Amniotic epithelial cell (primary cell): ENCODE results near the gene TLCD2.
"Not testable (repeated sequence)": the region's sequence is repeated elsewhere in the genome, so short reads cannot be mapped to it uniquely, and the experiment has no call there.

Source experiments
- DNase-seq: peaks from one replicate; pipeline ENCODE4 v3.0.0-alpha.2; 2010; ENCODE audit warnings: low read depth

TLCD2 gene, protein sequence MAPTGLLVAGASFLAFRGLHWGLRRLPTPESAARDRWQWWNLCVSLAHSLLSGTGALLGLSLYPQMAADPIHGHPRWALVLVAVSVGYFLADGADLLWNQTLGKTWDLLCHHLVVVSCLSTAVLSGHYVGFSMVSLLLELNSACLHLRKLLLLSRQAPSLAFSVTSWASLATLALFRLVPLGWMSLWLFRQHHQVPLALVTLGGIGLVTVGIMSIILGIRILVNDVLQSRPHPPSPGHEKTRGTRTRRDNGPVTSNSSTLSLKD

GRCh38 chr17:1709971-1710806, at the start of gene TLCD2:
Gene TLCD2 (minus strand): TSS chr17:1710377. CDS start chr17:1710242, 135 bp downstream.
- DNase-seq: peak; percentile 65

DNA sequence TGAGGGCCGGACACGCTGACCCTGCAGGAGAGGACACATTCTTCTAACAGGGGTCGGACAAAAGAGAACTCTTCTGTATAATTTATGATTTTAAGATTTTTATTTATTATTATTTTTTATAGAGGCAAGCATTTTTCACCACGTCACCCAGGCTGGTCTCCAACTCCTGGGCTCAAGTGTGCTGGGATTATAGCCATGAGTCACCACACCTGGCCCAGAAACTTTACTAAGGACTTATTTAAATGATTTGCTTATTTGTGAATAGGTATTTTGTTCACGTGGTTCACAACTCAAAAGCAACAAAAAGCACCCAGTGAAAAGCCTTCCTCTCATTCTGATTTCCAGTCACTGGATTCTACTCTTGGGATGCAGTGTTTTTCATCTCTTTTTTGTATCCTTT, 49.4 kb upstream of the TLCD2 start:
- no peak for DNase-seq

DNA sequence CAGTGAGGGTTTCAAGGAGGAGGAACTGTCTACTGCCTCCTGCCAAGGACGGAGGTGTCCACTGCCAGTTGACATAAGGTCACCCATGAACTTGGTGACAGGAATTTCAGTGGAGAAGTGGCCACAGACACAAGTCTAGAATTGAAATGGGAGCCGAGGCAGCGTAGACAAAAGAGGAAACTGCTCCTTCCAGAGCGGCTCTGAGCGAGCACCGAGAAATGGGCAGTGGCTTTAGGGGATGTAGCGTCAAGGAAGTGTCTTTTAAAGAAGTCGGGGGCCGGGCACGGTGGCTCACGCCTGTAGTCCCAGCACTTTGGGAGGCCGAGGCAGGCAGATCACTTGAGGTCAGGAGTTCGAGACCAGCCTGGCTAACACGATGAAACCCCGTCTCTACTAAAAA, 48.6 kb upstream of the TLCD2 start:
- no peak for DNase-seq

DNA sequence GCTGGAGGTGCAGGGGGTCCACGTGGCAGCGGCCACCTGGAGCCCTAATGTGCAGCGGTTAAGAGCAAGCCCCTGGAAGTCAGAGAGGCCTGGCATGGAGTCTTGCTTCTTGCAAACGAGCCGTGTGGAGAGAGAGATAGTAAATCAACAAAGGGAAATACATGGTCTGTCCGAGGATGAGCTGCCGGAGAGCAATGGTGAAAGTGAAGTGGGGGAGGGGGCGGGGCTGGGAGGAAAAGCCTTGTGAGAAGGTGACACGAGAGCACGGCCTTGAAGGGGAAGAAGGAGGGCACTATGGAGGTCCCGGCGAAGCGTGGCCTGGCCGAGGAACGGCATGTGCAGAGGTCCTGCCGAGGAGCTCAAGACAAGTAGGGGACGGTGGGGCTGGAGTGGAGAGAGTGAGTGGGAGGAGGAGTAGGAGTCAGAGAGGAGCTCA, 45.7 kb upstream of the TLCD2 start:
- no peak for DNase-seq

DNA sequence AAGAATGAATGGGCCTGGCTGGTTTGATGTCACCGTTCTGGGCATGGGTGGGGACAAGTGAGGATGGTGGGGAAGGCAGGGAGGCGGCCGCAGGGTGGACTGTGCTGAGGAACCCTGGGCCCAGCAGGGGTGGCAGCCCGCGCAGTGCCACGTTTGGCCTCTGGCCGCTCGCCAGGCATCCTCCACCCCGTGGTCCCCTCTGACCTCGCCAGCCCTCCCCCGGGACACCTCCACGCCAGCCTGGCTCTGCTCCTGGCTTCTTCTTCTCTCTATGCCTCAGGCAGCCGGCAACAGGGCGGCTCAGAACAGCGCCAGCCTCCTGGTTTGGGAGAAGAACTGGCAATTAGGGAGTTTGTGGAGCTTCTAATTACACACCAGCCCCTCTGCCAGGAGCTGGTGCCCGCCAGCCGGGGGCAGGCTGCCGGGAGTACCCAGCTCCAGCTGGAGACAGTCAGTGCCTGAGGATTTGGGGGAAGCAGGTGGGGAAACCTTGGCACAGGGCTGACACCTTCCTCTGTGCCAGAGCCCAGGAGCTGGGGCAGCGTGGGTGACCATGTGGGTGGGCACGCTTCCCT, 45.2 kb upstream of the TLCD2 start:
- DNase-seq: no peak

GRCh38 chr17:1754430-1755112, 44.4 kb upstream of the TLCD2 start:
- no peak for DNase-seq

- no peak for DNase-seq
These were observed 43.7 kb upstream of the TLCD2 start for GRCh38 chr17:1753767-1754429.

- DNase-seq: no peak
These were observed 42.5 kb upstream of the TLCD2 start for GRCh38 chr17:1752425-1753262.

DNA sequence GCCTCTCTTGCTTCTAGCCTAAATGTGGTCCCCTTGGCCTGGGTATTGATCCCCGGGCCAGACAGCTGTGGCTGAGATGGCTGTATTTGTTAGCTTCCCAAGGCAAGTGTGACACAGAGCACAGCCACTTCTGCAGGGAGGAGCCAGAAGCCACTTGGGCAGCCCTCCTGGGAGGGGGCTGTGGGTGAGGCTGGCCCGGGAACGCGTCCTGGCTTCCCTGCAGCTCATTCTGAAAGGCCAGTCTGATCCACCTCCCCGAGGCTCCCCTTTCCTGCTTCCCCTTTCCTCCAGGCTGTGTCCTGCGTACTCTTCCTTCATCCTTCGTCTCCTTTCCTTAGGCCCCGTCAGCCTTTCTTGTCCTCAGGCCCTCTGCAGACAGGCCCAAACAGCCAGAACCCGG, 40.5 kb upstream of the TLCD2 start:
- DNase-seq: no peak

- peak; percentile 76 for DNase-seq
These were observed 36.9 kb upstream of the TLCD2 start for GRCh38 chr17:1746975-1747543.

GRCh38 chr17:1745513-1746020, 35.4 kb upstream of the TLCD2 start:
- no peak for DNase-seq

DNA sequence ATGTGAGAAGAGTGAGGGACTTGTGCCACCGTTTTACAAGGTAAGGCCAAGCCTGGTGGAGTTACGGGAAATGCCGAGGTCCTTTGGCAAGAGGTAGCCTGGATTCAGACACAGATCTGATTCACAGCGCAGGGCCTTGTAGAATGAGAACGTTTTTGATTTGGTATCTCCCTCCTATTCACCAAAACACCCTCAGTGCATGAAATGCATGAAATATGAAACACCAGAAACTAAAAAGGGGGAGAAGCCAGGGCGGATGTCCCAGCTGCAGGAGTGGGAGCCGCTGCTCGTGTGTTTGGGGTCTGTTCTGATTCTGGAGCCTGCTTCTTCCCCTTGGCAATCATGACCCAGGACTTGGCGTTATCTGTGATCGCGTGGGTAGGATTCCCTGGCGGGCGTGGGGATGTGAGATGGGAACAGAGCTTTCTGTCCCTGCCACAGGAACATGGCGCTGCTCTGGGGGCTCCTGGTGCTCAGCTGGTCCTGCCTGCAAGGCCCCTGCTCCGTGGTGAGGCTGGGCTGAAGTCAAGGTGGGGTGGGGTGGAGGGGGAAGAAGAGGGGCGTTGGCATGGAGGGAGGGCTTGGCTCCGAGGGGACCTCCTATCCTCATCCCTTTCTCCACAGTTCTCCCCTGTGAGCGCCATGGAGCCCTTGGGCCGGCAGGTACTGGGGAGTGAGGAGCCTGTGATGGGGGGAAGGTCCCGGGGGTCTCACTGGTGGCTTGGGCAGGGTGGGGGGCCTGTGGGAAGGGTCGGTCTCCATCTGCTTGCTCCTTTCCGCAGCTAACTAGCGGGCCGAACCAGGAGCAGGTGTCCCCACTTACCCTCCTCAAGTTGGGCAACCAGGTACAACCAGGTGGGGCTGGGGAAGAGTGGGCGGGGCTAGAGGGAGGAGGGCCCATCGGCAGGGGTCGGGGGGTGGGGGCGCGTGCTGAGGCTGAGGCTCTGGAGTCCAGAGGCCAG, 34.7 kb upstream of the TLCD2 start:
- no peak for DNase-seq

DNA sequence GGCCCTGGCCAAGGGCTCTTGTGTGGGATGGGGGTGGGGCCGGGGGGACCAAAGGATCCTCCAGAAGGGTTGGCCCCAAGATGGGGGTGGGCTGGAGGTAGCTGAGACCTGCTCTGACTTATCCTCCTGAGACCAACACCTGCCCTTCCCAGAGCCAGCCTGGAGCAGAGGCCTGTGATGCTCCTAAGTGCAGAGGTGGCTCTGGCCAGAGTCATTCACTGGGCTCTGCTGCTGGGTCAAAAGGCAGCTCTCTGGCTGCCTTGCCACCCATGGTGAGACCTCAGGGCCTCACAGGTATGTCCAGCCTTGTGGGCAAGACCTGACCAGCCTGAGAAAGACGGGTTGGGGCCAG, 32.9 kb upstream of the TLCD2 start:
- DNase-seq: no peak

DNA sequence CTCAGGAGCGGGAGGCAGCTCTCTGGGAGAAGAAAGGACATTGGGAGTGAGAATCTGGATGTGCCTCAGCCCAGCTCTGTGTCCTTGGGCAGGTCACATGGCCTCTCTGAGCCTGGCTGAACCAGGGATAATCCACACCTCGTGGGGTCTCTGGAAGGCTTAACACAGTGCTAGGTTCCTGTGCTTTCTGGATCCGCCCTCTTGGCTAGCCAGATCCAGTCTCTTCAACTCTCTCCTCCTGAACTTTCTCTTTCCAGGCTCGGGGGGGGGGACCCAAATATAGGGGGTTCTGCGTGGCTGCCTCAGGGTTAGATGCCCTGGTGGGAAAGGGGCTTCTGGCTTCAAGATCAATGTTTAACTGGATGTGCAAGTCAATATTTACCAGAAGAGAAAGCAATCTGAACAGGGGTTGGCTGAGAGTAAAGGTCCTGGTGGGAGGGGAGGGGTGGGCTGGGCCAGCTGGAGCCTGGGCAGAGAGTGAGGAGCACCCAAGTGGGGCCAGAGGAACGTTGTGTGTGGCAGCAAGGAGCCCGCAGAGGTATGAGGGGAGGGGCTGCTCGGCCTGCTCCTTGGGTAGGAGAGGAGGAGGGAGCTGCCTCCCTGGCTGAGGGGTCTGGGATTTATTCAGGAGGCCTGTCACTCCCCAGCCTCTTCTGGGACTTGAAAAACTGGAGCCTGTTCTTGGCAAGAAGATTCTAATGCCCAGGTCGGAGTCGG, 32.4 kb upstream of the TLCD2 start, which contains the start of gene SERPINF2:
Gene SERPINF2, plus strand, starts transcription at position 501 of the 717 bp plus-strand sequence. CDS start 2,125 bp downstream, outside the sequence.
- no peak for DNase-seq

GRCh38 chr17:1741899-1742298, 31.7 kb upstream of the TLCD2 start:
- not testable (repeated sequence) for DNase-seq

- no peak for DNase-seq
These were observed 27.5 kb upstream of the TLCD2 start for GRCh38 chr17:1737531-1738291.

DNA sequence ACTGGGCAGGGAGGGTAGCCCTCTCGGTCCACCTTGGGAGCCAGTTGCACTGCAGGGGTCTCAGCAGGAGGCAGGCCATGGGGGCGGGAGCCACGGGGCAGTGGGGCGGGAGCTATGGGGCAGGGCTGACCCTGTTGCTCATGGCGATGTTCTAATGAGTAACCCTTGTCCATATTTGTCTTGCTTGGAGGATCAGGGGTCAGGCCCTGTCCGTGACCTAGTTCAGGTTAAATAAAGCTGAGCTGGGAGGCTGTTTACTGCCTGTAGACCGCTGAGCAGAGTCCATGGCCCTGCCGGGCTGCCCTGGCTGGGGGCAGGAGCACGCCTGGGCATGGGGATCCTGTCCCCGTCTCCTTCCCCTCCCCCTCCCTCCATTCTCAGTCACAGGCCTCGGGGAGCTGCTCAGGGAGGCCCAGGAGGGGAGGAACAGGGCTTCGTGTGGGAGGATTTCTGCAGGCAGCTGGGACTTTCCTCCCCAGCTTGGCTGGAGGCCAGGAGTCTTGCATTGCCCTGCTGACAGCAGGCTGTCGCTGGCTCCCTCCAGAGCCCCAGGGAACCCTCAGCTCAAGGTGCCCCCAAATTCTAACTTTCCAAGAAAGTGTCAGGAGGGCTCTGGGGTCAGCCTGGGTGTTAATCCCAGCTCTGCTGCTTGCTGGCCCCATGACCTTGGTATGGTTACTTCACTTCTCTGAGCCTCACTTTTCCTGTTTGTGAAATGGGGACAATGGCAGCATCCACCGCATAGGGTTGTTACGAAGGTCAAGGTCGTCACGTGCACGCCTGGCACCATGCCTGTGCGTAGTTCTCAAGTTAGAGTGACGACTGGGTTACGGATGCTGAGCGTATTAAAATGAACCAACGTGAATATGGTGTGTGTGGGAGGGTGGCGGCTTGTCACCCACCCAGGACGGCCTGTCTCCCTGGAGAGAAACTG, 26.4 kb upstream of the TLCD2 start:
- DNase-seq: peak; percentile 91
